Eye (tissue), 1 donor: Measurements from ENCODE around the gene KRT37.
"Not testable (repeated sequence)": the region's sequence is repeated elsewhere in the genome, so short reads cannot be mapped to it uniquely, and the experiment has no call there.

Experiments used
- DNase-seq: peaks from one replicate; pipeline ENCODE4 v3.0.0-alpha.2; 2015

KRT37 gene

DNA sequence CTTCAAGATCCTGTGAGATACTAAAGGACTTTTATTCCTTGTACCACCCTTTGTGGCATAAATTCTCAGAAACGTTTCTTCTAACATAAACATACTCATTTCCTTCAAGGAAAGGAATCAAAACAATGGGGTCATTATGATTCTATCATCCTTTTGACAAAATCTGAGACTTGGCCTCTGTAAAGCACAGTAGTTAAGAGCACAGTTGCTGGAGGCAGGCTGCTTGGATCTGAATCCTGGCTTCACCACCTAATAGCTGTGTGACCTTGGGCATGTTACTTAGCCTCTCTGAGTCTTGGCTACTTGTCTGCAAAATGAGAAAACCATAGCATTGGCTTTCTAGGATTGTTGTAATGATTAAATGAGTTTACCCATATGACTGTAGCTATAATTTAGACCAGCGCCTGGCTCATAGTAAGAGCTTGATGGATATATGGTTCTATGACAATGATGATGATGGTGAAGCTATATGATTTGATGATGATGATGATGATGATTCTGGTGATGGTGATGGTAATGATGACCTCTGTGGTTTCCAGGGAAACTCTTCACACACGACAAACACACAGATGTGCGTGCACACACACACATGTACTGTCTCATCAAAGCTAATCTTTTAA lies 20.9 kb downstream of the KRT37 start:
- no peak for DNase-seq

DNA sequence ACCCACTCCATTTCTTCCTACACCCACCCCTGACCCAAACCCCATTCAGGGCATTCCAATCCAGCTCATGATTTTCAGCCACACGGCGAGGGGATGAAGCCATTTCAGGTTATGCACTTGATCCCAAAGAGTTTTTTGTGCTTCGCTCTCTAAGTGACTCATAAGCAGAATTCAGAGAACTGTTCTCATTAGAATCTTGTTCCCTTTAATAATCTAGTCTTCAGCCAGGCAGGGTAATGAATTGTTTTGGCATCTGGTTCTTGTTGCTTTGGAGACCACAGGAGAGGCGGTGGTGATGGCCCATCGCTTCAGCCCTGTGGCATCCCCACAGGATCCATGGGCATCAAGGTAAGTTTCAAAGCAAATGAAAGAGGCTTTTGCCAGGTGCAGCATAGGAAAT lies 22.2 kb downstream of the KRT37 start:
- no peak for DNase-seq

DNA sequence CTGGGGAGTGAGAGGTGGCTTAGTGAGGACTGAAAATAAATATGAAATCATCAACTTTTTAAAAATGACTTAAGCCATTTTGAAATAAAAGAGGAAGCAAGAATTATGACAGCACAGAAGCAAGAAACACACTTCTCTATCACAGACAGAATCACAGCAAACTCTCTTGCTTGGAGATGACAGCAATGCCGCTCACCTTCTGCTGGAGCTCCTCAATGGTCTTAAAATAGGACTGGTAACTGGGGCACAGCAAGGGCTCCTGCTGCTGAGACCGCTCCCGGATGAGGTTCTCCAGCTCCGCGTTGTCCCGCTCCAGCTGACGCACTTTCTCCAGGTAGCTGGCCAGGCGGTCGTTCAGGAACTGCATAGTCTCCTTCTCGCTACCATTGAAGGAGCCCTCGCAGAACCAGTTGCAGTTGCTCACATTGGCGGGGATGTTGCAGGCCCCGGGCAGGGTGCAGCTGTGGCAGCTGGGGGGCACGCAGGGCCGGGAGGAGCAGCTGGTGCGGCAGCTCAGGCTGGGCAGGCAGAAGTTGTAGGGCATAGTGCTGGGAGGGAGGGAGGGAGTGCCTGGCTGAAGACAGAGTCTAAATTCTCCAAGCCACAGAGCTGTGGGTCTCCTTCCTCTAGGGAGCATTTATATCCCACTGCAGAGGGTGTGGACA lies 27.3 kb downstream of the KRT37 start, which contains the start of gene KRT31:
Gene KRT31, minus strand, starts transcription at position 613 of the 665 bp plus-strand sequence. Its CDS starts 69 bp downstream, at position 544.
- DNase-seq, result no peak

DNA sequence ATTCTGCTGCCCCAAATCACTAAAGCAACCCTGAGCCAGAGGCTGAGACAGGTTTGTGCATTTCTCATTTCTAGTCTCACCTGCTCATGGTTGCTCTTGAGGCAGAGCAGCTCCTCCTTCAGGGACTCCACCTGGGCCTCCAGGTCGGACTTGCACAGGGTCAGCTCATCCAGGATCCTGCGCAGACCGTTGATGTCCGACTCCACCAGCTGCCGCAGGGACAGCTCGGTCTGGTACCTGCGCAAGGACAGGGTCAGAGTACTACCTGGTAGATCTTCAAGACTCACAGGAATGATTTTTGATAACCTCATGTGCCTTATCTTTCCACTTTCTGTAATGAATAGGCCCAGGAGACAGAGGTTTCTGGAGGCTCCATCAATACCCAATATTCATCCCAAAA lies 28.0 kb downstream of the KRT37 start:
- no peak for DNase-seq

DNA sequence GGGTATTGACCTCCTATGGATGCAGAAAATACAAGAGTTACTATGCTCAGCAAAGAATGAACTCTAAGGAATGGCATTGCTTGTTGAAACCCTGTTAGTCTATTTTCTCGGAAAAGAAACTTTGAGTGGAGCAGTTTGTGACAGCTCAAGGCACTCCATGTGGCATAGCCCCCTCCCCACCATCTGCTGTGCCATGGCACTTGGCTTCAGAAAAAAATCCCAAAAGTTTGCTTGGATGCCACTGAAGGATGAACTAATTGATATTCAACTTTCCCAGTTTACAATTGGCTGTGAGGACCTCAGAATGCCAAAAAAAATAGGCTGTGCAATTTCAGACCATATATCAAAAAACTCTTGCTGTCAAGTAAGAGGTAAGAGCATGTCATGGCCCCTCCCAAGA lies 28.8 kb downstream of the KRT37 start:
- DNase-seq, result no peak

DNA sequence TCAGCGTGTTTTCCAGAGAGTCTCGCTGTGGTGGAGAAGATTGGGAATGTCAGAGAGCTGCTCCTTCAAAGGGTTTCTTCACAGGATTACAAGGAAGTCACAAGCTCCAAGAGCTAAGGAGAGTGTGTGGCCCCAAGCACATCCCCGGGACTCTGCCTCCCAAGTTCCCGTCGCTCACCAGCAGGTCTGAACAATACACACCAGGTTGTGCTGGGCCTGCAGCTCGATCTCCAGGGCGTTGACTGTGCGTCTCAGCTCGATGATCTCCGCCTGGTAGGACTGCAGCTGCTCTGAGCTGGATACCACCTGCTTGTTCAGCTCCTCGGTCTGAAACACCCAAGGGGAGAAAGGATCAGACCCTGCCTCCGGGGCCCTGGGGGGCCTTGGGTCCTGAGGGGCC lies 29.3 kb downstream of the KRT37 start:
- DNase-seq, result not testable (repeated sequence)

DNA sequence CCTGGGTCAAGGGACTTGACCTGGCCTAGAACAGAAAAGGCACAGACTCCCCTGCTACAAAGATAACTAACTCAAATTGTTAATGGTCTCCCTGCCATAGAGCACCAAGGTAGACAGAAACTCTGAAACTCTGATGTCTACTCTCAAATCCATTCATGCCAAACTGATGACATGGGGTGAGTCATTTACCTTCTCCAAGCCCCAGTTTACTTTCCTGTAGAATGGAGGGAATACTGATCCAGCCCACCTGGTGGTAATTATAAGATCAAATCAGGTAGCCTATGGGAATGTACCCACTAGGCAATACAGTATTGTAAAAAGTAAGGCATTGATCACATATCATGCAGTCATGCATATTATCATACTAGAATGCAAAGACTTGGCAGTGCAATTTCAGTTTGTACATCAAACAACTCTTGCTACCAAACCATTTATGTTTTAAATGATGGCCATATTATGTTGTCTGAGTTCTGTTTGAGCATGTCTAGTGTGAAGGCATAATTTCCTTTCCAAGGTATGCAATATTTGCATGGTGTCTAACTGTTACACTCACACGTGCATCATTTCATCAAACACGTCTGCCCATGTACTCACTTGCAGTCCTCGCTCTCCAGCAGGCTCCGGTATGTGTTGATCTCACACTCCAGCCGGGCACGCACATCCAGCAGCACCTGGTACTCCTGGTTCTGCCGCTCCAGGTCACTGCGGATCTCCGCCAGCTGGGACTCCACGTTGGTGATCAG lies 30.0 kb downstream of the KRT37 start:
- no peak for DNase-seq

DNA sequence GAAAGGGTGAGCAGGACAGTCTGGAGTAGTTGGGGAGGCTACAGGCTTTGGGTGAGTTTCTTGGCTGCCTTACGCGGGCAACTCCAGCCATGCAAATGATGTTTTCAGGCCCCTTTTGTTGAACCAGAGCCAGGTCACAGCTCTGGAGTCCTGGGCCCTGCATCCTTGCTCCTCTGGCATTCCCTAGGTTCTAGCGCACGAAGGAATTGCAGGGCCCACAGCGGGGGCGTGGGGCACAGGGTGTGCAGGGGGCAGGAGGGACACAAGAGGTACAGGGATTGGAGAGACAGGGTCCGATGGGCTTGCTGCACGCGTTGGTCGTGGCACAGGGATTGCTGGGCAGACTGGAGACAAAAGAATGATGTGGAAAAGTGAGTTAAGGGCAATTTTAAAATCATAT lies 30.6 kb downstream of the KRT37 start:
- no peak for DNase-seq

DNA sequence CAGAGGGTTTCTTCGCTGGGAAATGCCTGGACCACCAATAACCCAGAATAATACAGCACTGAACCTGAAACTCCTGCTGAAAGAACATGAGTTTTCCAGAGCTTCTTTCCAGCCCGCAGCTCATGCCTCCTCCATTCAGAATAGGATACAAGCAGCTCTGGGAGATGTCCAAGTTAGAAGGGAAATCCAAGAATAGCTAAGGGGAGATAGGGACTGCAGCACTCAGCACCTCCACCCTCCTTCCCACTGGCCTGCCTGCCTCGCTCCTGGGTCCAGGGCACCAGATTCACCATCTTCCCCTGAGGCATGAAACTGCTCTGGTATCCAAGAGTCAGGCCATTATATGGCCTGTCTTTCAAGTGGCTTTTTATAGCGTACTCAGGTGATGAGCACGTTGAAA lies 31.1 kb downstream of the KRT37 start:
- no peak for DNase-seq

DNA sequence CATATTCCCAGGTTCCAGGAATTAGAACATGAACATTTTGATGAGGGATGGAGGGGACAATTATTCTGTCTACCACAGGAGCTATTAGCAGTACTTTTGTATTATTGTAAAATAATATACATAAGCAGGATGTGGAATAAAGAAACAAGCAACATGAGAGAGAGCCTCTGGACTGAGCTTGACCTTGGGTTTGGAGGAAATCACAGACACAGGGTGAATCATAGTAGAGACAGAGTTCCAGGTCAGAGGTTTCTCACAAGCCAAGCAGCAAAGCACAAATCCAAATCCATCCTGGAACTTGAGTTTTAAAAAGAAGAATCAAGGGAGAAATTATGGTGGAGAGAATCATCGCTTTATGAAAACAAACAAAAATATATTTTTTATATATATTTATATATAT lies 32.1 kb downstream of the KRT37 start:
- no peak for DNase-seq

DNA sequence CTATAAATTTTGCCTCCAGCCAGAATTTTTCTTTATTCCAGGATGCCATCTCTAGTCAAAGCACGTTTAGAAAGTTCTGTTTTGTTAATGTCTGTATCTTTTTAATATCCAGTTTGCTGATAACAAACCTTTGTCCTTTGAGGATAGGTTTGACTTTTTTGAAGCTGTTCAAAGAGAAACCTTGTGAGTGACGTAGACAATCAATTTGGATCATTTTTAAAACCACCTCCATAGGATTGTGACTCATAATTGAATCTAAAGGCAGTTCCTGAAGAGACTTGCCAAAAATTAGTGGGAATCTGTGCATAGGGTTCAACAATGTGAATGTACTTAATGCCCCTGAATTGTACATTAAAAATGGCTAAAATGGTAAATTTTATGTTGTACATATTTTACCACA lies 32.9 kb downstream of the KRT37 start:
- no peak for DNase-seq

DNA sequence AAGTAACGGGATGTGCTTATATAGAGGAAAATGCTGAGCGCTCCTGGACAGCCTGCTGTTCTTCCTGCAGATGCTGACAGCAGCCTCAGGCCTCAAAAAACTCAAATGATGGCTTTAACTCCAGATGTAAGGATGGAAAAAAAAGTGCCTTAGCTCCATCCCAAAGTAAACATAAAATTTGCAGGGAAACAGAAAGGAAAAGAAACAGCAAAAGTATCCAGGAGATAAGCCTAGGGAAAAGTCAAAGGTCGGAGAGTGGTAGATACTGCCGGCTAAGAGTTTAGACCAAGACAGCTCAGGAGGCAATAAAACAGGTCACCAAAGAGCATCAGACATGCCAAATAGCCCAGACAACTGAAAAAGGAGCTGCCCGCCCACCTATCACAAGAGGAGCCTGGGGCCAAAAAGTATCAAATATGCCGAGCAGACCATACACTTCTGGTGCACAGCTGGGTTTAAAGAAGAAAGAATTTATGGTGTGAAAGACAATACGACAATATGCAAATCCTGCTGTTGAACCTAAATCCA lies 33.9 kb downstream of the KRT37 start:
- no peak for DNase-seq

DNA sequence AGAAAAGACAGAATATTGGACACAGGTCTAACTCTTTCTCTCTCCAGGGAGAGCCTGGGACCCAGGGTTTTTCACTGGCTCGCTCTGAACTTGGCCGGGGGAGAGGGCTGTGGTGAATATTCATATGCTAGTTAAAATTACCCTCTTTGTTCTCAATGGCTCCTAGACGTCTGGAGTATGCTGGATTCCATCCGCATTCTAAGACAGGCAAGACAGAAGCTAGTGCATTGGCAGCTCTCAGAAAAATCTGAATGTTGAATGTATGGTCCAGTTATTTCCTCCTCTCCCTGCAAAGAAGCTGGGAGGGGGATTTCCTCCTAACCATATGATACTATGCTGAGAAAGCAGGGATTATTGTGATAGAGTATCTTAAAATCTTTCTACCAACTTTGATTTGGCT lies 36.7 kb downstream of the KRT37 start:
- DNase-seq, result no peak

DNA sequence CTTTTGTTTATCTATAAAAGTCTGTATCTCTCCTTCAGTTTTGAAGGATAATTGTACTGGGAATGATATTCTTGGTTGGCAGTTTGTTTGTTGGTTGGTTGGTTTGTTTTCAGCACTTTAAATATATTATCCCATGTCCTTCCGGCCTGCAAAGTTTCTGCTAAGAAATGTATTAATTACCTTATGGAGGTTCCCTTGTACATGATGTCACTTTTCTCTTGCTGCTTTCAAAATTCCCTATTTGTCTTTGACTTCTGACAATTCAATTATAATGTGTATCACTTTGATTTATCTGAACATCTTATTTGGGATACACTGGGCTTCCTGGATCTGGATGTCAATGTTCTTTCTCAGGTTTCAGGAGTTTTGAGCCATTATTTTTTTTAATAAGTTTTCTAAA lies 38.2 kb downstream of the KRT37 start:
- DNase-seq, result no peak

DNA sequence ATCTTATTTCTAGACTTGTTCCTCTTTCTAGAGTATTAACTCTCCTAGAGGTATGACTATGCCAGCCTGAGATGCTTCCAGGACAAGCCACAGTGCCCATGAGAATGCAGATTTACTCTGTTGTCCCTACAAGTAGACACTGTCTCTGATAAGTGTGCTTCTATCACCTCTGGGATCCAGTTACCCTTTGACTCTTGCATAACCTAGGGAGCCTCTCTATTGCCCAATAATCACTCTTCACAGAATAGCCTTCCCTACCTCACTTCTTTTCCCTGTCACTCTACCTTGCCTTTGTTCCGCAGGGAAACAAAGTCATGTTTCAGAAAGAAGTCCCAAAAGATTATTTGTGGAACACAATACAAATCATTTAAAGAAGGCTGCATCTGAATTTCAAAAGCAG lies 40.7 kb downstream of the KRT37 start:
- DNase-seq, result no peak

DNA sequence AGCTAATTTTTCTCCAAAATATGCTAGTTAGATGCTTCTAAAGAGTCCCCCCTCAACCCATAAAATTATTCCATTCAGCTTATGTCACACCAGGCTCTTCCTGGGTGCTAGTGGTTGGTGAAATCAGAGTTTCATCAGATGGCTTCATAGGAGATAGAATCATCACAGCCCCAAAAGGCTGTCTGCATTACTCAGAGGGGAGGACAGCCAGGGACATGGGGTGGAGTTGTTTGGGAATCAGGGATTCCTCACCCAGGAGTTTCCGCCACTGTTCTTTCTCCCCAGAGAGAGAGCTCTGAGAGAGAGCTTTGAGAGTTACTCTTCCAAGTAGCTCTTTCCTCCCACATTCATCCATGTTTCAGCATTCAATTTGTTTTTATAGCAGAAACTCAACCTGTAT lies 42.0 kb downstream of the KRT37 start:
- no peak for DNase-seq

DNA sequence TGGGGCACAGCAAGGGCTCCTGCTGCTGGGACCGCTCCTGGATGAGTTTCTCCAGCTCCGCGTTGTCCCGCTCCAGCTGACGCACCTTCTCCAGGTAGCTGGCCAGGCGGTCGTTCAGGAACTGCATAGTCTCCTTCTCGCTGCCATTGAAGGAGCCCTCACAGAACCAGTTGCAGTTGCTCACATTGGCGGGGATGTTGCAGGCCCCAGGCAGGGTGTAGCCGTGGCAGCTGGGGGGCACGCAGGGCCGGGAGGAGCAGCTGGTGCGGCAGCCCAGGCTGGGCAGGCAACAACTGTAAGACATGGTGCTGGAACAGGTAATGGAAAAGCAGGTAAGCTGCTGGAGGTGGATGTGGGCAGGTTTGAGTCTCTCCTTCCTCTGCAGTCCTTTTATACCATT lies 42.4 kb downstream of the KRT37 start, which contains the start of gene KRT34:
Gene KRT34, minus strand, starts transcription at position 364 of the 400 bp plus-strand sequence. Its CDS starts 60 bp downstream, at position 304.
- DNase-seq, result not testable (repeated sequence)

DNA sequence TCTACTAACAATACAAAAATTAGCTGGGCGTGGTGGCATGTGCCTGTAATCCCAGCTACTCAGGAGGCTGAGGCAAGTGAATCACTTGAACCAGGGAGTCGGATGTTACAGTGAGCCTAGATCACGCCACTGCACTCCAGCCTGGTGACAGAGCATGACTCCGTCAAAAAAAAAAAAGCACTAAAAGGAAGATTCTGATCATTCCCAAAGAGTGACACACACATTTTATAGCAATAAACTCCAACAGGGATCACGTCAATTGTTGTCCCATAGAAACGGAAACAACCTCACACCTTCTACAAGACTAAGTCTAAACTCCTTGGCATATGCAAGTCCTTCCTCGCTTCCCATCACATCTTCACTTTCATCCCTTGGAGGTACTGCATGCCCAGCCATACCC lies 44.3 kb downstream of the KRT37 start:
- DNase-seq, result peak; percentile 18

DNA sequence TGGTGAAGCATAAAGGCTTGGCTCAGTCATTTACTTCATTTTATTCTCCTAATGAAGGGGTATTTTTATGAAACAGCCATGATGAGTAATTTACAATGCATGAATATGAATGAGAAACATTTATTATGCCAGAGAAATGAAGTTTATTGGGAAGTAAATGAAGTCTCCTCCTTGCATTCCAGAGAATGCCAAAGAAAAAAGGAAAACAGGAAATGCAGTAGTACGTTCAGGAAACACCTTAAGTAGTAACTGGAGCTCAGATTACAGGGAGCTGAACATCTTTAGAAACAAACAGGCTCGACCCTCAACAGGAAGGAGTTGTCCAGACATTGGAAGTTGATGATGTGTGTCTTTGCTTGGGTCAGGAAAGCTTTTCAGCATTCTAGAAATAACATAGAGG lies 46.8 kb downstream of the KRT37 start:
- DNase-seq, result no peak
